ENCODE results near the gene RBM12.

RBM12 gene

GRCh38 chr20:35699957-35700624 lies 35.4 kb upstream of the RBM12 start:
- TF ChIP-seq CTCF (IDR thresholded peaks at IDR 0.05; ENCODE audit: control insufficient read depth, insufficient read depth, low read depth, low read length, missing control alignments) = no peak
- no peak for DNase-seq (ENCODE audit: low read depth)

GRCh38 chr20:35699127-35699956 lies 34.6 kb upstream of the RBM12 start, which contains the start of the genes NFS1 and ROMO1:
TSS of gene NFS1 (minus strand) at chr20:35699352. CDS start at chr20:35699288, 64 bp downstream.
TSS of gene ROMO1 (plus strand) at chr20:35699405. CDS start at chr20:35699633, 228 bp downstream.
- peak; percentile 11 for DNase-seq (ENCODE audit: low read depth)
- TF ChIP-seq CTCF (IDR thresholded peaks at IDR 0.05; ENCODE audit: control insufficient read depth, insufficient read depth, low read depth, low read length, missing control alignments) = peak; percentile 9
- H3K4me3 ChIP-seq (ENCODE audit: control insufficient read depth, low read depth, low read length) = peak within 1 kb of the TSS; percentile 95

More at GRCh38 chr20:35699957-35700624, 35.4 kb upstream of the RBM12 start:
- H3K4me3 ChIP-seq (ENCODE audit: control insufficient read depth, low read depth, low read length) = peak overlapping the region; percentile 95

- no peak for TF ChIP-seq CTCF (IDR thresholded peaks at IDR 0.05; ENCODE audit: control insufficient read depth, insufficient read depth, low read depth, low read length, missing control alignments)
- no peak for DNase-seq (ENCODE audit: low read depth)
- H3K4me3 ChIP-seq (ENCODE audit: control insufficient read depth, low read depth, low read length) = peak overlapping the region; percentile 95
Measured at GRCh38 chr20:35698298-35699126, 33.8 kb upstream of the RBM12 start.

DNA sequence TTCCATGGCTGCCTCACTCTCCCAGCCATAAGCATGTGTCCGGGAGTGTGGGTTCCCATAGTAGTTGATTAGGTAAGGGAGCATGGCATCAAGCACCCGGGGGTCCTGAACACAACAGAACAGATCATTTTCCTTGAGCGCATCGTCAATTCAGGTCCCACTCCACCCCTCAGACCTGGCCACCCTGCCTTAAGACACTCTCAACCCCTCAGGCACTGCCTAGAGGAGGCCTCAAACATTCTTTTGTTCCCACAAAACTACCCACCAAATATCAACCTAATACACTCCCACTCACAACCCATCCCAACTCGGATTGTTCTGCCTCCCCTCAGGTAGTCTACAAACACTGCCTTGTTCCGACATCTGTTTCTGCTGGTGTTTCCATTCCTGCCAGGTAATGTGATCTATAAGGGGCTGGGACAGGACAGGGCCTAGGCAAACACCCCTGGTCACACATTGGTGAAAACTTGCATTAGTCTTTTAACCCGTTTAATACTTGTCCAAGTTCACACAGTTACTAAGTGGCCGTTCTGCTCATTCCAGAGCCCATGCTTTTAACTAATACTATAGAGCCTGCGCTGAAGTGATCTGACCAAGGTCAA lies 33.1 kb upstream of the RBM12 start:
- peak overlapping the region; percentile 95; the same call in 1 of the 2 replicates for H3K4me3 ChIP-seq (ENCODE audit: control insufficient read depth, low read depth, low read length)
- no peak for TF ChIP-seq CTCF (IDR thresholded peaks at IDR 0.05; ENCODE audit: control insufficient read depth, insufficient read depth, low read depth, low read length, missing control alignments)

GRCh38 chr20:35695978-35696377 lies 31.3 kb upstream of the RBM12 start:
- H3K4me3 ChIP-seq (ENCODE audit: control insufficient read depth, low read depth, low read length) = no peak overlapping the region
- no peak for DNase-seq (ENCODE audit: low read depth)
- no peak for TF ChIP-seq CTCF (IDR thresholded peaks at IDR 0.05; ENCODE audit: control insufficient read depth, insufficient read depth, low read depth, low read length, missing control alignments)

More for the DNA sequence above, 33.1 kb upstream of the RBM12 start:
- no peak for DNase-seq (ENCODE audit: low read depth)

All from AG09309 (cell line).